GM20000 (cell line): ENCODE measurements around the gene IL16.

ENCODE experiments used
- DNase-seq: peaks from one replicate; pipeline ENCODE4 v3.0.0; 2012; ENCODE audit warnings: low spot score
- CTCF ChIP-seq: IDR thresholded peaks from 2 replicates; pipeline ENCODE4 v1.5.1; 2012; ENCODE audit warnings: mild to moderate bottlenecking, control low read depth; ENCODE audit errors: extremely low read depth, missing control alignments

IL16 gene

DNA sequence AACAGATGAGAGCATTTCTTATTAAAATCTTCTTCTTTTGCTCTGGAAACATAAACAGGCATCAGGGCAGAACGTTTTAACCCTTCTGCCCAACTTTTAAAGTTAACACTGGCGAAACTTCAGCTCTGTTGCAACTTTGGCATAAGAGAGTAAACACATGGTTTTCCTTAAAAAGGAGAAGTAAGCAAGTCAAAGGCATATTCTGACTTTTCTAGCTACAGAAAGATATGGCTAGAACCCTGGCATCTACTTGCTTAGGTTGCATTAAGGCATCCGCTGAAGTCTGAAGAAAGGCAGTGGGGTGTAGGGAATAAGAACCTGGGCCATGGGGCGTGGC lies 13.3 kb upstream of the IL16 start:
- DNase-seq: no peak
- TF ChIP-seq CTCF: no peak

DNA sequence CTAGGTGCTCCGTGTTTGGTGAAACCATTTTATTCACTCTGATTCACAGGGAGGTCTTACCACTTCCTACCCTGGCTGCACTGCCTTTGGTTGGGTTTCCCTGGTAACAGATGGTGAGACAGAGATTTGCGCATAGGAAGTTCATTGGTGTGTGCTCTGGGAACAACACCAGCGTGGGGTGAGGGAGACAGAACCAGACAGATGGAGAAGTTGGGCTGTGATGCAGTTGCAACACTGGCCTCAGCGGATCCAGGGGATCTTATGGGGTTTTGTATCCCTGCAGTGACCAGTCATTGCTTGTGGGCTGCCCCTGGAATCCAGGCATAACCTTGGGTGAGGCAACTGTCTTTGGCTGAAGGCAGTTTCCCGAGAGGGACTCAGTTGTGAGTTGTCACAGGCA lies 12.5 kb upstream of the IL16 start:
- DNase-seq: no peak
- TF ChIP-seq CTCF: no peak

GRCh38 chr15:81185631-81186295 lies 10.9 kb upstream of the IL16 start:
- no peak for TF ChIP-seq CTCF
- DNase-seq: no peak

GRCh38 chr15:81188354-81188753 lies 8.3 kb upstream of the IL16 start:
- TF ChIP-seq CTCF: no peak
- DNase-seq: no peak

- DNase-seq: no peak
- TF ChIP-seq CTCF: no peak
Measured at GRCh38 chr15:81189583-81190283, 6.9 kb upstream of the IL16 start.

- no peak for DNase-seq
- no peak for TF ChIP-seq CTCF
Measured at GRCh38 chr15:81190922-81191507, 5.7 kb upstream of the IL16 start.

DNA sequence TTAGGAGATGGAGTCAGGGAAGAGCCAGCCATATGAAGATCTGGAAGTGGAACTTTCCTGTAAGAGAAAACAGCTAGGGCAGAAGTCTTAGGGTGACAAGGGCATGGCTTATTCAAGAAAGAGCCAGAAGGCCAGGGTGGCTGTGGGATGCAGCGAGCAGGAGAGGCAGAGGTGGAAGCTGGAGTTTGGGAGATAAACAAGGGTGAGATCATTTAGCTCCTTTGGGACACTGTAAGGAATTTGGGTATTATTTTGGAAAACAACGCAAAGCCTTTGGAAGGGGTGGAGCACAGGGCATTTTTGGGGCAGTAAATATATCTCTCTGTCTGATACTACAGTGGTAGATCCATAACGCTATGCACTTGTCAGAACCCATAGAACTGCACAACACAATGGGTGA lies 5.0 kb upstream of the IL16 start:
- TF ChIP-seq CTCF: no peak
- no peak for DNase-seq
